ENCODE data around the gene PNISR.
A peak's percentile ranks its signal among the peaks of the same experiment; 100 is the strongest.

The PNISR gene

DNA sequence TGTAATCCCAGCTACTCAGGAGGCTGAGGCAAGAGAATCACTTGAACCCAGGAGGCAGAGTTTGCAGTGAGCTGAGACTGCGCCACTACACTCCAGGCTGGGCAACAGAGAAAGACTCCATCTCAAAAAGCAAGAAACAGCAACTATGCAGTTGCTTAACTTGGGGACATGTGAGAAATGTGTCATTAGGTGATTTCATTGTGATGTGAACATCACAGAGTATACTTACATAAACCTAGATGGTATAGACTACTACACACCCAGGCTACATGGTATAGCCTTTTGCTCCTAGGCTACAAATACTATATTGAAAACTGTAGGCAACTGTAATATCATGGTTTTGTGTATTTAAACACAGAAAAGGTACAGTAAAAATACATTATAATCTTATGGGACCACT is 27.8 kb downstream of the PNISR start:
- DNase-seq, result no peak

DNA sequence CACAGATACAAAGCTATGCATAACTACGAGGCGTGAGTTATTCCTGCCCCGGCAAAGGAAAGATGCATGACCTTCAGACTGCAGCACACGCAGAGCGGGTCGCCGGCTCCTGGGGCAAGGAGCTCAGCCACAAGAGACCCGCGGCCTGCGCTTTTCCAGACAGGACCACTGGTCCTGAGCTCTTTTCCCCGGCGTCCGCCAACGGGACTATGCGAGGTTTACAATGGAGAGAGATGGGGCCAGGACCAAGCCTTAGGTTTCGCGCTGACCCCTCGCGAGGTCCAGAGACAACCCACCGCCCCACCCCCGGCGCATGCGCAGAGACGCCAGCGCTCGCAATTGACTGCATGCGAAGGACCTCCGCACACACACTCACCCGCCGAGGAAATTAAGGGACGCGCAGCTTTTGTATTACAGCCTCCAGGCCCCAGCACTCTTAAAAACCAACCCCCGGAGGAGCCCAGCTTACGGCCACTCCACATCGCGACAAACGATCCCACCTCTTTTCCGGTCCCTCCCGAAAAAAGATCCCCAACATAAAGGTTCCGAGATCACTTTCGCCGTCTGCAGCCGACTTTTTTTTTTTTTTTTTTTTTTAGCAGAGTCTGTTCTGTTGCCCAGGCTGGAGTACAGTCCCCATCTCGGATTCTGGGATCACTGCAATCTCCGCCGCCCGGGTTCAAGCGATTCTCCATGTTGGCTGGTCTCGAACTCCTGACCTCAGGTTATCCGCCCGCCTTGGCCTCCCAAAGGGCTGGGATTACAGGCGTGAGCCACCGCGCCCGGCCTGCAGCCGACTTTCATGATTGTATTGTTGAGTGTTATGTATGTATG is 31.2 kb downstream of the PNISR start, which contains the start of gene COQ3:
TSS of gene COQ3 (minus strand) at position 498 of the 834 bp plus-strand sequence. CDS start at position 482, 16 bp downstream.
- peak; percentile 54 to 59 for DNase-seq

DNA sequence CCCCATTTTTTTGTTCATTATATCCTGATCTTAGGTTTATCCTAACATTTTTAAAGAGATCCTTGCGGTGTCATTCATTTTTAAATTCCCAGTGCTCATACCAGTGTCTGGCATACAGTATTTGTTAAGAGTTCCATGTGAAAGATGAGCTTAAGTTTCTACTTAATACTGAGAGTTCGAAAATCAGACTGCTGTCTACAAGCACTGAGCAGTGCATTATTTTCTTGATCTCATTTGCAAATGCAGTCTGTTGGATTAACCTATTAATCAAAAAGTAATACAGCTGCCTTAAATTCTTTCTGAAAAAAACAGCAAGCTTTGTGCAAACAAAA is 31.8 kb downstream of the PNISR start:
- DNase-seq, result no peak

DNA sequence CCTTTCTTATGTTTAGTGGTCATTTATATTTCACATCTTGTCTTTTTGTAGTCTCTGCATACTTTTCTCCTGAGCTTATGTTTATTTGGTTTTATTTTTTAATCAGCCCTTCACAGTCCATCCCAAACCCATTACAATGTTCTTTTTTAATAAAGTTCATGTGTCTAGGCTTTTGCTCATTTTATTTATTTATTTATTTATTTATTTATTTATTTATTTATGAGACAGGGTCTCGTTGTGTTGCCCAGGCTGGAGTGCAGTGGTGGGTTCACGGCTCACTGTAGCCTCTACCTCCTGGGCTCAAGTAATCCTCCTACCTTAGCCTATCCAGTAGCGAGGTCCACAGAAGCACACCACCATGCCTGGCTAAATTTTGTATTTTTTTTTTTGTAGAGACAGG is 34.2 kb downstream of the PNISR start:
- DNase-seq, result no peak

DNA sequence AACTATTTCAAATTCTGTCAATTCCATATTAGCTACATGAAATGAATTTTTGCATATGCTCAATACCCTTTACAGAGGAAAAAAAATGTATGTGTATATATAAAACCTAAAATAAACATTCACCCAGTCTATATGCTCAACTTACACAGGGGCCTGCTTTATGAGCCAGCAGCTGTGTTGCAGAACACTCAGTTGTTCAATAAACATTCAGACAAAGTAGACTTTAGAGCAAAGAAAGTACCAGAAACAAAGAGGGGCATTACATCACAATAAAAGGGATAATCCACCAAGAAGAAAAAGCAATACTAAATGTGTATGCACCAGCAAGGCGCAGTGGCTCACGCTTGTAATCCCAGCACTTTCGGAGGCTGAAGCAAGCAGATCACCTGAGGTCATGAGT is 40.6 kb downstream of the PNISR start:
- no peak for DNase-seq

DNA sequence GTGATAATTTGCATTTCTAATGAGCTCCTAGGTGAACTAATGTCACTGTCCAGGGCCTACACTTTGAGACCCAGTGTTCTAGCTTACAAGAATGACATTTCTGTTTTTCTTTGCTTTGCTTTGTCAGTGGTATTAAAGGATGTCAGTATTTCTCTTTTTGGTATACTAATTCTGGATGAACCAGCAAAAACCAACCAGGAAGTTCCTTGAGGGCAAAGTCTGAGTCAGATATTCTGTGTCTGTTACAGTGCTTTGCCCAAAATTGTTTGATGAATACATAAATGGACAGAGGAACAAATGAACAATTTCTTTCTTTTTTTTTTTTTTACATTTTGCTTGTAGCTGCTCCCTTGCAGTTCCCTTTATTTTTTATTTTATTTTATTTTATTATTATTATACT is 46.5 kb downstream of the PNISR start:
- DNase-seq, result no peak

DNA sequence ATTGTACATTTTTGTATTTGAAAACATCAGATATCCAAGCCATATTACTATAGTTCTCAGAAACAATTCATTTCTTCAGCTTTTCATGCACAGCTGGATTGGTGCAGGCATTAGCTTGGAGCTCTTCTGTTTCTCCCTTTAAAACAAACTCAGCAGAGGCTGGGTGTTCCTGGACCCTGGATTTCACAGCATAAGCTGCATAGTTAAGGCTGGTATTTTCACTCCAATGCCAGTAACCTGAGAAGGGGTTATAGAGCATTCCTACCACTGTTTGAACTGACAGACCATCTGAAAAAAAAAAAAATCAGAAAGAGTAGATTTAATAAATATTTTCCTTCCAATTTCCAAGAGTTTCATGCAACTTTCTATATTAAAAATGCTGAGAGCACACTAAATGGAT is 55.6 kb downstream of the PNISR start:
- no peak for DNase-seq

DNA sequence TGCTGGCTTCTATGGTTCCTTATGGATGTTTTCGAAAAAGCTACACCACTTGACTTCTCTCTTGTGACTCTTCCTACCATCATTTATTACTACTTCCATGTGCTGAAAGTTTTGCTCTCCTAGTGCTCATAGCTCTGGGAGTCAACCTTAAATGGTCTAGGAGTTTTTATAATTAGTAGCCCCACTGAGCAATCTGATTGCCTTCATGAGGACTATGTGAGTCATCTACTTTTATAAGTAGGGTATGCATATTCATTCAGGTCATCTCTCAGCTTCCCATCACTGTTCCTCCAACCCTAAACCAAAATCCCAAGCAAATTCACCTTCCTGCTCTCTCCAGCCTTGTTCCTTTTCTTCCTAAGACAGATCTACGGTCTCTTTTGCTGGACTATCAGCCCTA is 58.3 kb downstream of the PNISR start:
- DNase-seq, result no peak

DNA sequence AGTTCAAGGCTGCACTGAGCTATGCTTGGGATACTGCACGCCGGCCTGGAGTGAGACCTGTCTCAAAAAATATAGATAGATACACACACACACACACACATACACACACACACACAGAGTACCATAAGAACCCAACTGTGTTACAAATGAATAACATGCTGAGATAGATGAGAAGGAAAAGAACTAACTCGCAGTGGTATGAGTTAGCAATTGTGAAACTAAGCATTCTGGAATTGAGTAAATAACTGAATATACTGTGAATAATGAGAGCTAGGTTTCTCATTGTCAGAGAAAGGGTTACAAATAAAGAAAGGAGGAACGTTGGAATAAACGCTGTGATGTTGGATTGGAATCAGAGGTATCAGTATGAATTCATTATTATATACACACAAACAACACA is 61.1 kb downstream of the PNISR start:
- no peak for DNase-seq

DNA sequence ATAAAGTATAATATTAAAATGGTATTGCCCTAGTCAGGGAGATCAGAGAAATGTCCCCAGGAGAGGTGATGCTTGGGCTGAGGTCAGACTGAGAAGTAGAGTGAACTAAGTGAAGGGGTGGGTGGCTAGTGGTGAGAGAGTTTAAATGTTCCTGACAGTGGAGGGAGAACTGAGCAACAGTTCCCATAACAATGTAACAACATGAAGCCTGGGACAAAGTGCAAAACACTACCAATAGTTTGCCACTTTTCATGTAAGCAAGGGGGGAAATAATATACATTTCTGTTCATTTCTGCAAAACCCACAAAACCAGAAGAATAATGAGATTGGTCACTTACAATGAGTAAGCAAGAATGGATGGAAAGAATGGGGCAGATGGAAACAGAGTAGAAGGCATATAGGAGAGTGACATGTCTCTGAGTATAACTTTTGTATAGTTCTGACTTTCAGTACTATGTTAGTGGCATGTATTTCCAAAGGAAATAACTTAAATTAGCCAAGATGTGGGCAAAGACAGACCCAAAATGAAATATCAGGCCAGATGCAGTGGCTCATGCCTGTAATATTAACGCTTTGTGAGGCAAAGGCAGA is 62.3 kb downstream of the PNISR start:
- DNase-seq, result no peak

DNA sequence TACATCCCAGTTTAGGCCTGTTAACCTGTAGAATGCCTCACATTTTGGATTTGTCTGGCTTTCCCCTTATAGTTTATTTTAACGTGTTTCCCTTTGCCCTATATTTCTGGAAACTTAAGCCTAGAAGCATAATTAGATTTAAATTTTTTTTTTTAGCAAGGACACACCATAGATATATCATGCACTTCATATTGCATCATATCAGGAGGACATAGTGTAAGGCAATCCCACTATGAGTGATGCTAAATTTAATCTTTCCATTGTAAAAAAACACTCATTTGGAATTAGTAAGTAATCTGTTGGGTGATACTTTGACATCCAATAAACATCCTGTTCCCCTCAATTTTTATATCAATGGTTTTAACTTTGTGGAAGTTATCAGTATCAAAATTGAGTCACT is 65.3 kb downstream of the PNISR start:
- no peak for DNase-seq

DNA sequence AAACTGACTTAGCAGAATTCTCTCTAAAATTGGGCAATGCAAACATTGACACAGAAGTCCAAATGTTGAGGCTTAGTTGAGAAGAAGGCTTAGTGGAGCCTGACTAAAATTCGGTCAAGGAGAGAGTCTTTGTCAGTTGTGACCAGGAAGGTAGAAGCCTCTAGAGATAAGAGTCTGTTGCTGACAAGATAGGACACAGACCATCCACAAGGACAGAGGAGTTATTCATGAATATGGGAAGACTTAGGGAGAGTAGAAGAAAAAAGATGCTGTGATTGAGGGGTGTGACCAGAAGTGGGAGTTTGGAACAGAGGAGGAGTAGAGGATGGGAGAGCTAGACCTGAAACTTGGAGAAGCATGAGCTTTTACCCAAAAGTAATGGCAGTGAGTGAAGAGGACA is 68.5 kb downstream of the PNISR start:
- DNase-seq, result no peak

DNA sequence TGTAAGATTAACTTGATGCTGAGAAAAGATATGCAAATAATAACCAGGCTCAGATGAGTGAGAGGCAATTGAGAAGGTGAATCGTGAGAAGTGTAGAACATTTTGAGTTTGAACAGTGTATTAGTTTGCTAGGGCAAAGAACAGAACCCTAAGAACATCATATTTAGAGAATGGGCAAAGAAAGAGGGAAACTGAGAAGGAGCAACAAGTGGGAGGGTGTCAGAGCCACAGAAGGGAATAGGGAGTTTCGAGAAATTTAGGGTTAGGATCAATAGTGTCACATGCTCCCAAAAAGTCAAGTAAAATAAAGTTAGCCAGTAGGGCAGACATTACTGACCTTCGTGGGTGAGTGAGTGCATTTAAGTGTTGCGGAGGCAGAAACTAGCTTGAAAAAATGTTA is 70.1 kb downstream of the PNISR start:
- DNase-seq, result no peak

DNA sequence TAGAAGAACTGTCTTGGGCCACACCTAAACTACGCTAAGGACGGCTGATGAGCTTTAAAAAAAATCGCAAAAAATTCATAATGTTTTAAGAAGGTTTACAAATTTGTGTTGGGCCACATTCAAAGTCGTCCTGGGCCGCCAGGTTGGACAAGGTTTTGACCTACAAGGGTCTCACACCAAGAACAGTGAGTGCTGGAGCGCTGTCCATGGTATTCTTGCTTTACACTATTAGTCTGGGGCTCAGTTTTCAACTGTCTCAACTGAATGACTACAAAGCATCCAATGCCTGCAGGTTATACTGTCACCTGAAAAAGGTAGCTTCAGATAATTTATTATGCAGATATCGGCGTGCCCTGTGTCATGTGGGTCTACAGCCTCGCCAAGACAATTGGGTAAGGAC is 72.0 kb downstream of the PNISR start:
- no peak for DNase-seq

DNA sequence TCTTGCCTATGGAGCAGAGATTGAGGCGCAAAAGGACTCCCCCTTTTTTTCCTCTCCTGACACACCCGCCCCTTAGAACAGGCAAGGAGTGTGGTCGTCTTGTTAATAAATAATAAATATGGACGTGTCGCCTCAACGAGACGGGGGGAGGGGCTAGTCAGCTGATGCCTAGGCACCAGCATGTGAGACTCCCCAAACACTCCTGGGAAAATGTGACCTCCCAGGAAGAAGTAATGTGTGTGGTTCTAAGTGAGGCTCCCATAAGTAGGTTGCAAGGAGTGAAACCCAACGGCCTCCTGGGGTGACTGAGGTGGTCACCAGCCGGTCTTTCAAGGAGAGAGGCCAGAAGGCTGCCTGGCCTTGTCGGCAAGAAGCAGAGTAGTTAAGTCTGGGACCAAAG is 74.5 kb downstream of the PNISR start:
- DNase-seq, result no peak

DNA sequence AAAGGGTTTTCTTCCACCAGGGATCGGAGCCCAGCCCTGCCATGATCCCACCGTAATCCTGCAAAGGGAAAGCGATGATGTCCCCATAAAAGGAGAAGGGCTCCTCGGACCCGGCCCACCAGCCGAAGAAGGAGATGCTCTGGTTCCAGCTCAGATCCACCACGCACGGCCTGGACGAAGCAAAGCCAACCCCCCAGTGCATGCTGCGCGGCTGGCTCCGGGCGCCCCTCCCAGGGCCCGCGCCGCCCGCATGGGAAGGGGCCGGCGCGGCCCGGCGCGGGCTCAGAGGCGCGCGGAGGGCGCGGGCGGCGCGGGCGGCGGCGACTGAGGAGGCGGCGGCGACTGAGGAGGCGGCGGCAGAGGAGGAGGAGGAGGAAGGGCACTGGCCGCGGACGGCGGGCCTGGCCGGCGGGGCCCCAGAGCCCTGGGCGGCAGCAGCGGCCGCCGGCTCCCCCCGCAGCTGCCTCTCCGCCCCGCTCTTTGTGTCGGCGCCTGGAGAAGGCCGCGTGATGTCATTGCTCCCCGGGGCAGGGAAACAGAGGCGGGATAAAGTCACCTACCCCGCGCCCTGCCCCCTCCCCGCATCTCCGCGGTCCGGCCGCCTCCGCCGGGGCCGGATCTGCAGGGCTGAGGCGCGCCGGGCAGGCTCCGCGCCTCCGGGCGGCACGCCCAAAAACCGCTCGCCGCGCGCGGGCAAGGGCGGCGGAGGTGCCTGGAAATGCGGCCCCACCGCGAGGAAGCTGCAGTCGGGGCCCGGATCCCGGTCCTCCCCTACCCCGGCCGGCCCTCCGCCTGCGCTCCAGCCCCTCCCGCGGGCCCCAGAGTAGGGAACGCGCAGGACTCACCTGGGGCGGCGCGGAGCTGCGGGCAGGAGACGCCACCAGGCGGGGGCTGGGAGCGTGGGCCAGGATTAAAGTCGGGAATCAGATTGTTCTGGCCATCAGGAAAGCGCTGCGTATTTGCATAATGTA is 75.7 kb downstream of the PNISR start, which contains the start of gene FAXC:
TSS of gene FAXC (minus strand) at position 504 of the 971 bp plus-strand sequence. CDS start at position 202, 302 bp downstream.
- no peak for DNase-seq

DNA sequence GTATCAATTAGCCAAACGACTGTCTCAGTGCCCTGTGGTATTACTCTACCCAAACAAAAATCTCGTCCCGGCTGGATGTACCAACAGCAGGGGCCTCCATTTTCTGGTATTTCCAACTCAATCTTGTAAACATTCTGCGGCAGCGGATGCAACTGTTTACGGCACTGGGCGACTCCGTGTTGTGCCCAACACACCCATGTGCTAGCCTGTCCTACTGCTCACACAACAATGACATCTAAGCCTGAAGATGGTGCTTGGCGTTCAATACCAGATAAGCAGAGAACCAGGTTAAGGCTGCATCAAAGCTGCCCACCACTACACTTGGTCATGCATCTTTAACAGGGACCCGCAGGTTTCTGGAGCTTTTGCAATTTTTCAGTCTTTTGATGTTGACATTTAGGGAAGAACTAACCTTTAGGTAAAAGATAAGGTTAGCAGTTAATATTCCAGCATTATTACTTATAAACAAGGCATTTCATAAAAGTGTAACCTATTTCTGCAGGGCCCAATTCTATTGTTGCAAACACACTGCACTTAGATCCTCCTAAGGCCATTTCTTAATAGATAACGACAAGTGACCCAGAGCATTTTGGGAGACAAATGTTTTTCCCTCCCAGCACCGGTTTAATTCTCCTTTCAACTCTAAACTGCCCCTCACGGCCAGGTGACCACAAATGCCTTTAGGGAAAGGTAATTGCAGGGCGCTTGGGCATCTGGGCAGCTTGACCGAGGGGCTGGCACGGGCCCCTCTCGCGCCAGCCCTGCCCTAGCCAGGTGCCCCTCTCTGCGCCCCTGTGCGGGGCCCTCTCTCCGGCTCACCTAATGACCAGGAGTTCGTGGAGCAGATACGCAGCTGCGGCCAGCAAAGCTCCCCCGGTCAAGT is 76.6 kb downstream of the PNISR start:
- no peak for DNase-seq
